ENCODE data around the gene LMTK3.

The LMTK3 gene

DNA sequence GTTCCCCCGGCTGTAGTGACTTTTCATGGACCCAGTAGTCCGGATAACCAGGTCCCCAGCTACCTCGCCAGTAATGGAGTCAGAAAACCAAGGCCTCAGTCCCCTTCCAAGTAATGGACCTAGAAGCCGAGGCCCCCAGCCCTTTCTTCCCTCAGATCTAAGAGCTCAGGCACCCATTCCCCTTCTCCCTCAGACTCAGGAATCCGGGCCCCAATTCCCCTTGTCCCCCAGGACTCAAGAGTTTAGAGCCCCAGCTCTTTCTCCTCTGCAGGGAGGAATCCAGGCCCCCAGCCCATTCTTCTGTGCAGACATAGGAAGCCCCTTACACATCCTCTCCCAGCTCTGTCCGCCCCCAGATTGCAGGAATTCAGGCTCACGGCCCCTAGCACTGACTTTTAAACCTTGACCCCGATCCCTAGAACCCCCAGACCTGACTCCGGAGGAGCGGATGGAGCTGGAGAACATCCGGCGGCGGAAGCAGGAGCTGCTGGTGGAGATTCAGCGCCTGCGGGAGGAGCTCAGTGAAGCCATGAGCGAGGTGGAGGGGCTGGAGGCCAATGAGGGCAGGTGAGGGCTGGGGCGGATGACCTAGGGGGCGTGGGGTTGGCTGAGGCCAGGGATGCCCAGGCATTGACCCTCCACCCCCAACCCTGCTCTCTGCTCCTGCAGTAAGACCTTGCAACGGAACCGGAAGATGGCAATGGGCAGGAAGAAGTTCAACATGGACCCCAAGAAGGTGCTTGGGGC is 41.5 kb downstream of the LMTK3 start:
- no peak for DNase-seq

DNA sequence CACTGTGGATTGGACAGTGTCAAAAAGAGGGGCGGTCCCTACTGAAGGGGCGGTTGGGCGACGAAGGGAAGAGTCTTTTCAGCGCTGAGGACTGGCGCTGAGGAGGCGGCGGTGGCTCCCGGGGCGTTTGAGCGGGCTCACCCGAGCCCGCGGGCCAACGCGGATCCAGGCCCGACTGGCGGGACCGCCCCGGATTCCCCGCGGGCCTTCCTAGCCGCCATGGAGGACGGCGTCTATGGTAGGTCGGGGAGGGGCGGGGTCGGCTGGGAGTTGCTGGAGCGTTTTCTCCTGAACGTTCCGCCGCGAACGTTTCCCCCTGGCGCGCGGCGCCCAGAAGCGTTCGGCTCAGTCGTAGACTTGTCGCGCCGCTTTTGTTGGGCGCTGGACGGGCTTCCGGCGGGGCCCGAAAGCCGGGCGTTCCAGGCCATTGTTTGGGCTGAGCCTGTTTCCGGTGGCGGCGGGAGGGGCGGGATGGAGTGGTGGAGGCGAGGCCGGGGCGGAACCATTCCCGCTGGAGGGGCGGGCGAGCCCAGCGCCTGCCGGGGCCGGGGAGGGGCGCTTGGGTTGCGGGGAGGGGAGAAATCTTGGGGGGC is 42.2 kb downstream of the LMTK3 start, which contains the start of gene CYTH2:
TSS of gene CYTH2 (plus strand) at position 81 of the 593 bp plus-strand sequence. CDS start at position 220, 139 bp downstream.
- no peak for DNase-seq

DNA sequence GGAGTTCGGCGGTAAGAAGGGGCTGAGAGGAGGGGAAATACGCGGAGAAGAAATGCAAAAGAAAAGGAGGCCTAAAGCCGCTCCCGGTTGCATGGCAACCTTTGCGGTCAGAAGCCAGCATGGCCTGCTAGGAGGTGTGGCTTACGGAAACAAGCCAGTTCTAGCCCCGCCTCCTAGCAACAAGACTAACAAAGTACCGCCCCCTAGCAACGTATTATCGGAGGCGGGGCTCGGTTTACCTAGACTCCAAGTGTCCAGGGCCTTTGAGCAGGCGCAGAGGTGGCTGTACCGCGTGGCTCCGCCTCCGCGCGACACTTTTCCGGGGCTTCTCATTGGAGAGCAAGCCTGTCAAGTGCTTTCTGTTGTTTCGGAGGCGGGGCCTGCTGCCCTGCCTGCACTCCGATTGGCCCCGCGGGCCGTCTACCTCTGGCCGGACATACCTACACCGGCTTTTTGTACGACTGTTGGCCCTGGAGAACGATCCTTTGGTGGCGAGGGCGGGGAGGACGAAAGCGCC is 42.8 kb downstream of the LMTK3 start:
- DNase-seq = peak; percentile 99

DNA sequence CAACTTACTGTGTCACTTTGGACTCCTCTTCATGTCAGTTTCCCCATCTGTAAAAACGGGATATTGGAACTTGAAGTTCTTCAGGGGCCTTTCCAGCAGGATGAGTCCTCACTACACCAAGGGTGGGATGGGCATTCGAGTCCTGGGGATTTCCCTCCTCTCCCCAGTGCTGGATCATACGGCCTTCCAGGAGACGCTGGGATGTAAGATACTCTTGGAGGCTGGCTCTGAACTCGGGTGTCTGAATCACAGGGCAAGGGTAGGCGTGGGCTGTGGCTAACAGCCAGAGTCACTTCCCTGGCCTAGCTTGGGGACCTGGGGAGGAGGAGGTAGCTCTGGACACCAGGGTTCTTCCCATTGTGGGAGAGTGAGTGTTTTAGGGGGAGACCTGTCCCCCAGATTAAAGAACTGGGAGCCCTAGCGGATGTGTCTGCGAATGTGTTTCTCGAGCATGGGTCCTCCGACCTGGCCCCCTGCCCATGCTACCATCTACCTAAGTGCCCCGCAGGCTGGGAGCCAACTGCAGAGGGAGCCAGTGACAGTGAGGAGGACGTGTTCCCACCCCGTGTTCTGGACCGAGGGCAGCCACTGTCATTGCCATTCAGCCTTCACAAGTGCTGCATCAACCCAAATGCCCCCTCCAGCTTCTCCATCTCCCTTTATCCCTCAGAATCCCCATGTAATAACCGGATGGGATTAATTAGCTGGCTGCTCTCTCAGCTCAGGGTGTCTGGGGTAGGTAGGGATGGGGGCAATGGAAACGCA is 44.9 kb downstream of the LMTK3 start:
- no peak for DNase-seq

DNA sequence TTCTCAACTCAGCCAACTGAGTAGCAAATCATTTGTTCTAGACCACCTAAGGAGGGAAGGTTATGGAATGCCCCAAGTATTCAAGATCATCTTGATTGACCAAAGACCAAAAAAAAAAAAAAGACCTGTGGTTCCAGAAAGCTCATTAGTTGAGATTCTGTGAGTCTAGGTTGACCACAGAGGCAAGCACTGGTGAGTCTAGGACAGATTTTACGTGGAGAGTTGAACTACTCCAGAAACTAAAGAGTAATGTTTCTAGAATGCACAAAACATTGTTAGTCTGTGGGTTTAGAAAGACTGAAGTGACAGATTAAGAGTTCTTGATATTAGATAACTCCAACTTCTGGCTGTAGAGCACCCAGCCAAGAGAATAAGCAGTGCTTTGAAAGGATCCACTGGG is 46.4 kb downstream of the LMTK3 start:
- DNase-seq = no peak

DNA sequence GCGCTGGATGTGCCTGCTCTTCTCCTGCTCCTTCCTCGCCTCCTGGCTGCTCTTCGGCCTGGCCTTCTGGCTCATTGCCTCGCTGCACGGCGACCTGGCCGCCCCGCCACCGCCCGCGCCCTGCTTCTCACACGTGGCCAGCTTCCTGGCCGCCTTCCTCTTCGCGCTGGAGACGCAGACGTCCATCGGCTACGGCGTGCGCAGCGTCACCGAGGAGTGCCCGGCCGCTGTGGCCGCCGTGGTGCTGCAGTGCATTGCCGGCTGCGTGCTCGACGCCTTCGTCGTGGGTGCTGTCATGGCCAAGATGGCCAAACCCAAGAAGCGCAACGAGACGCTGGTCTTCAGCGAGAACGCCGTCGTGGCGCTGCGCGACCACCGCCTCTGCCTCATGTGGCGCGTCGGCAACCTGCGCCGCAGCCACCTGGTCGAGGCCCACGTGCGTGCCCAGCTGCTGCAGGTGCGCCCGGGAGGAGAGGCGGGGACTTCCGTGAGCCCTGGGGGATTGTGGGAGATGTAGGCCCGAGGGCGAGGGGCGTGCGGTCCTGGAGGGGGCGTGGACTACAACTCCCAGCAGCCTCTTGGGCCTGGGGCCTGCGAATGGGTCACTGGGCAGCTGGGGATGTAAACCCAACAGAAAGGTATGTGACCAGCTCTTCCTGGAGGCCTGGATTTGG is 49.5 kb downstream of the LMTK3 start:
- DNase-seq = no peak

DNA sequence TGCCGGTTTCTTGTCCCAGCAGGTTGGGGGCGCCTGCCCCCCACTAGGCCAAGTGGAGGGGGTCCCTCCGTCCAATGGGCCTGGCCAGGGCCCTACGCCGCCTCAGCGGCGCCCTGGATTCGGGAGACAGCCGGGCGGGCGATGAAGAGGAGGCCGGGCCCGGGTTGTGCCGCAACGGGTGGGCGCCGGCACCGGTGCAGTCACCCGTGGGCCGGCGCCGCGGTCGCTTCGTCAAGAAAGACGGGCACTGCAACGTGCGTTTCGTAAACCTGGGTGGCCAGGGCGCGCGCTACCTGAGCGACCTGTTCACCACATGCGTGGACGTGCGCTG is 50.0 kb downstream of the LMTK3 start:
- DNase-seq = no peak

DNA sequence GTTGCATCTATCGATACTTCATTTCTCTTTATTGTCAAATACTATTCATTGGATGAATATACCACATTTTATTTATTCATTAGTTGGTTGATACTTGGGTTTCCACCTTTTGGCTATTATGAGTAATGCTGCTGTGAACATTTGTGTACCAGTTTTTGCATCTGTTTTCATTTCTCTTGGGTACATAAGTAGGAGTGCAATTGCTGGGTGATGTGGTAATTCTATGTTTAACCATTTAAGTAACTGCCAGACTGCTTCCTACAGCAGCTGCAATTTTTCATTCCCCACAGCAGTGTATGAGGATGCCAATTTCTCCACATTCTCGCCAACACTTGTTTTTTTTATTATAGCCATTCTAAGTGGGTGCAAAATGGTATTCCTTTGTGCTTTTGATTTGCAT is 53.6 kb downstream of the LMTK3 start:
- DNase-seq = no peak

DNA sequence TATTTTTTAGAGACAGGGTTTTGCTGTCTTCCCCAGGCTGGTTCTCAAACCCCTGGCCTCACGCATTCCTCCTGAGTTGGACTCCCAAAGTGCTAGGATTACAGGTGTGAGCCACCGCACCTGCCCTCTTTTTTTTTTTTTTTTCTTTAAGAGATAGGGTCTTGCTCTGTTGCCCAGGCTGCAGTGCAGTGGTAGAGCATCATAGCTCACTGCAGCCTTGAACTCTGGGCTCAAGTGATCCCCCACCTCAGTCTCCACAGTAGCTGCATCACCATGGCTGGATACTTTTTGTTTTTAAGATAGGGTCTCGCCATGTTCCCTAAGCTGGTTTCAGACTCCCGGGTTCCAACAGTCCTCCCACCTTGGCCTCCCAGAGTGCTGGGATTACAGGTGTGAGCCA is 54.8 kb downstream of the LMTK3 start:
- DNase-seq = no peak

DNA sequence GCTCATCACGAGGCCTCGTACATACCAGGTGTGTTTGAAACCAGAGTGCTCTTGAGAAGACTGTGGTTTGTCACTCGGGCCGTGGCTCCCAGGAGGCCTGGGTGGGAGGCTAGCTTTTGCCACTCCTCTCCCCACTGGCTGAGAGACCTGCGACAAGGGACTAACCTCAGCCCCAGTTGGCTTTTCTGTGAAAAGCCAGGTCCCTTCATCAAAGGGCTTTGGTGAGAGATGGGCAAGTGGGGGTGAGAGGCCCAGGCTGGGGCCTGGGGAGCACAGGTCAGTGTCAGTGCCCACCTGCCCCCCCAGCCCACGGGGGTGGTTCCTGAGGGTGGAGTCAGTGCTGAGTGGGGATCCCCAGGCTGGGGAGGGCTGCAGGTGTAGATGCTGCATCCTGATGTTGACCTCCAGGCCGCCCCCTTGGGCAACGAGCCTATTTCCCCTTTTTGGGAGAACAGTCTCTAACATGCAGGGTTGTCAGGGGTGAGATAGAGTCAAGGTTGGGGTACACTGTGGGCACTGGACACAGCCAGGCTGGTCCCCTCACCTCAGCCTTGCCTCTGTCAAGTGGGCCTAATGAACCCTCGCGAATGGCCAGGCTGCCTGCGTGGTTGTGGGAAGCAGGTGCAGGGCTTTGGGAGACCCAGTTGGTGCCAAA is 55.6 kb downstream of the LMTK3 start:
- DNase-seq = no peak

DNA sequence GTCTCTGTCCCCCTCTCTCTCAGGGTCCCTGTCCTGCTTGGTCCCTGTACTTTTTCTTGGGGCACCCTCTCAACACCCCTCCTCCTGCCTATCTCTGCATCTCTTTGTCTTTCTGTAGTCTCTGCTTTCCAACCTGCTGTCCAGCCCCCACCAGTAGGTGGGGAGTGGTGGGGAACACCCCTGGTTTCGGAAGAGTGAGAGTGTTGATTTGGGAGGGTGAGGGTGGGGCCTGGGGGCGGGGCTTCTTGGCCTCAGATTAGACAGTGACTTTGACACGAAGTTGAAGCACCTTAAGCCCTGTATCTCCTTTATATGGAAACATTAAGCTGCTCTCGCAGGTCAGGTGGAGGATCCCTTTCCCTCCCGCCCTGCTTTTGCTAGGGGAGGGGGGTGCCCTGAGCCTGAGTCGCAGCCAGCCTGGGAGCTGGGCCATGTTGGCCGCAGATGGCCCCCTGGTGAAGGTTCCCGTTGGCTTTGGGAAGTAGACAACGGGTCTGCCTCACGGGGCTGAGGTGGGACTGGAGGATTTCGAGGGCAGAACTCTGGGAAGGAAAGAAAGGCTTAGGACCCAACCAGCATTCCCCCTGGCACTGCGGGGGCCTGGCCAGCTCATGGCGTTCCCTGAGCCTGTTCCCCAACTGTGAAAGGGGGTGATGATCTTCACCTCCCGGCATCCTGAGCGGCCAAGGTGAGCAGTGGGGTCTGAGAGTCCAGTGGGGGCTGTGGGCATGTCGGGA is 56.3 kb downstream of the LMTK3 start, which contains the start of gene KCNJ14:
TSS of gene KCNJ14 (plus strand) at position 404 of the 737 bp plus-strand sequence. CDS start 6,151 bp downstream, outside the sequence.
- DNase-seq = no peak

DNA sequence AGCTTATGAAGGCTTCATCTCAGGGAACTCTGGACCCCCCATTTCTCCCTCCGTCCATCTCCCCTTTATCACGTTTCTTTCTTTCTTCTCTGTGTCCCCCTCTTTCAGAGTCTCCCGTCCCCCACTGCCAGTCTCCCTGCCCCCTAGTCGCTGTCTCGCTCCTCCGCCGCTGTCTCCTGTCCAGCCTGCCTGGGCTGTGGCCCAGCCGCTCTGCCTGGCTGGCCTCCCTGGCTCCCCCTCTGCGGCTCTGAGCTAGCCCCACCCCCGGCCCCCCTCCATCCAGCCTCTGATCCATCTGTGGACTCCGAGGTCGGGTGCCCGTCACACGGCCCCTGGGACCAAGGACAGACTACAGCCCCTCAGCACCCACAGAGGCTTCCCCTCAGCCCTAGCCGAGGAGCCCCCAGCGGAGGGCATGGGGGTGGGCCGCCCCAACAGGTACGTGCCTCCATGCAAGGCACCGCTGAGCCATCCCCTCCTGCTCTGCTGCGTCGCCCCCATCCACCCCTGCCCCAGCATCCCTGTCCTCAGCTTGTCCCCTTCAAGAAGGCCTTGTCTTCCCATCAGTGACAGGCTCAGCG is 57.4 kb downstream of the LMTK3 start:
- no peak for DNase-seq

DNA sequence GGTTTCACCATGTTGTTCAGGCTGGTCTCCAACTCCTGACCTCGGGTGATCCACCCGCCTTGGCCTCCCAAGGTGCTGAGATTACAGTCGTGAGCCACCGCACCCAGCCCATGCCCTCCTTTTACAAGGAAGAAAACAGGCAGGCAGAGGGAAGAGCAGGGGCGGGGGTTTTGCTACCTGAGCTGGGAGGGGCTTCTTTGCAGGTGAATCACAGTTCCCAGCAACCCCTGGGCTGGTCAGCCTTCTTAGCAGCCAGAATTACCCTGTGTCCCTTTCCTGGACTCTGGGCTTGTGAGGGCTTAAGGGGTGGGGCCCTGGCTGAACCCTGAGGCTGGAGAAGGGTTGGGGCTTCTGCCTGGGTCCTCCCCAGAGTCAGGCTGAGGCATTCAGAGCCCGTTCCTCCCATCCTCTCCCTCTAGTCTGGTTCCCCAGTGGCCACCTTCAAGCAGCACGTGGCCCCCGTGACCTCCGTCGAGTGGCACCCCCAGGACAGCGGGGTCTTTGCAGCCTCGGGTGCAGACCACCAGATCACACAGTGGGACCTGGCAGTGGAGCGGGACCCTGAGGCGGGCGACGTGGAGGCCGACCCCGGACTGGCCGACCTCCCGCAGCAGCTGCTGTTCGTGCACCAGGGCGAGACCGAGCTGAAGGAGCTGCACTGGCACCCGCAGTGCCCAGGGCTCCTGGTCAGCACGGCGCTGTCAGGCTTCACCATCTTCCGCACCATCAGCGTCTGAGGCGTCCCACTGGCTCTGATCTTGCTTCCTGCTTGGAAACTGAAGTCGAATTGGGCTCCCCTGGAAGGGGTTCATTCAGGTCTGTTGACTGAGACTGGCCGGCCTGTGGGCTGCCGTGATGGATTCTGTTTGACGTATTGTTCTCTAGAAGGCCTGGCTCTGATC is 59.1 kb downstream of the LMTK3 start:
- DNase-seq = no peak

DNA sequence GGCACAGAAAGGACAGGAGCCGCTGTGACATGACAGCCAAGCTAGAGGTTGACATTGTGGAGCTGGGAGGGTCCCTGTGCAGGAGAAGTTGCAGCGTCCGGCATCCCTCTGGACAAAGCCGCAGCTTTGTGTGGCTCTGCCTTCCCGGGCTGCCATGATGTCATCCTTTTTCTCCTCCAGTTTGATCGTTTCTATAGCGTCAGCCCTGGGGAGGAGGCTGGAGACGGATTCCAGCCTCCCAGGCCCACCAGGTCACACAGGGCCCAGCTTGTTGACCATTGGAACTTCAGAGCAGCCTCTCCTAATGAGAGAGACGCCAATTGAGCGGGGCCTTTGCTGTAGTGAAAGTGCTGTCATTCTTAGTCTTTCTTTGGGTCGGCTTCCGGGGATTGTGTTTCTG is 60.0 kb downstream of the LMTK3 start:
- no peak for DNase-seq

DNA sequence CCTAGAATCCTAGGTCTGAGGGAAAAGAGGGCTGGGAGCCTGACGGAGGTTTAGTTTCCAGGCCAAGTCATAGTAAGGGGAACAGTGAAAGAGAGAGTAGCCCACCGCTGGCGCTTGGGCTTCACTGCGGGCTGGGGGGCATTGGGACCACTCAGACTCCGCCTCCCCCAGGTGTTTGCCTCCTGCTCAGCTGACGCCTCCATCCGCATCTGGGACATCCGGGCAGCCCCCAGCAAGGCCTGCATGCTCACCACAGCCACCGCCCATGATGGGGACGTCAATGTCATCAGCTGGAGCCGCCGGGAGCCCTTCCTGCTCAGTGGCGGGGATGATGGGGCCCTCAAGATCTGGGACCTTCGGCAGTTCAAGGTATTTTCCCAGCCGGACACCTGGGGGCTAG is 60.8 kb downstream of the LMTK3 start:
- no peak for DNase-seq

DNA sequence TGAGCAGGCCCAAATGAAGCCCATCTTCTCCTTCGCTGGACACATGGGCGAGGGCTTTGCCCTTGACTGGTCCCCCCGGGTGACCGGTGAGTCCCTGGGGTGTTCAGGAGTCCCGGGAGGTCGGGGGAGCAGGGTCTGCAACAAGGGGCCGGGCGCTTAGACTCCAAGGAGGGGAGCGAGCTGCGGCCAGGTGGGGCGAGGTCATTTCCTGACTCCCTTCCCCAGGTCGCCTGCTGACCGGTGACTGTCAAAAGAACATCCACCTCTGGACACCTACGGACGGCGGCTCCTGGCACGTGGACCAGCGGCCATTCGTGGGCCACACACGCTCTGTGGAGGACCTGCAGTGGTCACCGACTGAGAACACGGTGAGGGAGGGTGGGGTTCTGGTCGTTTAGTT is 61.2 kb downstream of the LMTK3 start:
- DNase-seq = no peak

DNA sequence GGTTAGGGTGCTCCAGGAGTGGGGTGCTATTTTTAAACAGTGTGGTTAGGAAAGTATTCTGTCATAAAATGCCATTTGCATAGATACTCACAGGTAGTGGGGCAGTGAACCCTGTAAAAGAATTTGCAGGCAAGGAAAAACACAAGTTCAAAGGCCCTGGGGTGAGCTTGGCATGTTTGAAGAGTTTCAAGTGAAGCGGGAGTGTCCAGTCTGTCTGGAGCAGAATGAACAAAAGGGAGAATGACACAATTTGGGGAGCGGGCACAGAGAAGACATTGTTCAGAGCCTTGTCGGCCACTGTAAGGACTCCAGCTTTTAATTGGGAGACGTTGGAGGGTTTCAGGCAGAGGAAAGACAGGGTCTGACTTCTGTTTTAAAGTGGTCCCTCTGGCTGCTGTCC is 63.1 kb downstream of the LMTK3 start:
- DNase-seq = no peak

DNA sequence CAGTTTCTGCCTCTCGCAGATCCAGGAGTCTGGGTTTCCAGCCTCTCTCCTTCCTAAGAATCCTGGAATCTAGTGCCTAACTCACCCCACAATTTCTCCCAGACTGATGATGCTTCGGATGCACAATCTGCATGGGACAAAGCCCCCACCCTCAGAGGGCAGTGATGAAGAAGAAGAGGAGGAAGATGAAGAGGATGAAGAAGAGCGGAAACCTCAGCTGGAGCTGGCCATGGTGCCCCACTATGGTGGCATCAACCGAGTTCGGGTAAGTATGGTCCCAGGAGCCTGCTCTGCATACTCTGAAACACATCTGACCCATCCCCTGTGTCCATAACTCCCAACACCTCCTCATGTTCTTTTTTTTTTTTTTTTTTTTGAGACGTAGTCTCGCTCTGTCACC is 65.1 kb downstream of the LMTK3 start:
- no peak for DNase-seq

DNA sequence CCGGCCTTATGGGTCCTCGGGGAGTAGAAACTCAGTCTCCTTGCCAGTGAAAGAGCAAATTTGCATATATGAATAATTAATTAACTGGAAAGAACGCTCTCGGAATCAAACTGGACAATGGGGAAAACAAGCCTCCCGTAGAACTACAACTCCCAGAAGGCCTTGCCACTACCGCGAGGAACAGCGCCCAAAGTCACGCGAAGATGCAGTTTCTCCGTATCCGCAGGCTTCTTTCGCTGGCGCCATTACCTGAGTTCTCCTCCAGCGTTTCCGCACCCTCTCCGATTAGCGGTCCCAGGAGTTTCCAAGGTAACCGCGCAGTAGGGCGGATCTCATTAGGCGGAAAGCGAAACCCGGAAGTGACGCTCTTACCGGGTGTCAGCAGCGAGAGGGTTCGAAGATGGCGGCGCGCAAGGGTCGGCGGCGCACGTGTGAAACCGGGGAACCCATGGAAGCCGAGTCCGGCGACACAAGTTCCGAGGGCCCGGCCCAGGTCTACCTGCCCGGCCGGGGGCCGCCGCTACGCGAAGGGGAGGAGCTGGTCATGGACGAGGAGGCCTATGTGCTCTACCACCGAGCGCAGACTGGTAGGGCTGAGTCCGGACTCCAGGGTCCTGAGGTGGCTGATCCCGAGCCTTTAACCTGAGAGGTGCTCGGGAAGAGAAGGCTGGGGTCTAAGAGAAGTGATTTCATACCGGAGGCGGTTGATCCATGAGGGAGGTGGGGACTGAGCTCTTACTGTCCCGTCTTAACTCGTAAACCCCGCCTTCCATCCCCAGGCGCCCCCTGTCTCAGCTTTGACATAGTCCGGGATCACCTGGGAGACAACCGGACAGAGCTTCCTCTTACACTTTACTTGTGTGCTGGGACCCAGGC is 65.8 kb downstream of the LMTK3 start, which contains the start of gene GRWD1:
TSS of gene GRWD1 (plus strand) at position 378 of the 876 bp plus-strand sequence. CDS start at position 401, 23 bp downstream.
- peak; percentile 96 for DNase-seq

All from GF-D8 (cell line).